AG04450 (cell line): ENCODE results near the gene PEX11G. TPM values are rescaled to one million over a fixed set of nuclear protein-coding genes. Genes with fewer than 3 reads are reported as not detected.
A peak's percentile ranks its signal among the peaks of the same experiment; 100 is the strongest.

Source experiments
- CTCF ChIA-PET: fragments of 300-600, 350-600 bp; formaldehyde crosslinking; extraction: SDS; loops from one replicate; lab custom pipeline; 2022; ENCODE audit warnings: antibody characterized with exemption, inconsistent platforms; lab: Charles Lee
- POLR2A ChIA-PET: fragments of 350-600 bp; formaldehyde crosslinking; extraction: SDS; loops from one replicate; lab custom pipeline; 2021; ENCODE audit warnings: antibody characterized with exemption, inconsistent platforms; lab: Yijun Ruan, JAX
- DNase-seq: peaks from one replicate; pipeline ENCODE4 v3.0.0-alpha.2; 2011; ENCODE audit warnings: low read depth, low spot score
- H3K27ac ChIP-seq: one replicate; pipeline ENCODE4 v1.5.1; 2012; ENCODE audit warnings: low read depth, low read length, control low read depth
- H3K27me3 ChIP-seq: one replicate; pipeline ENCODE4 v1.6.0; 2012; ENCODE audit warnings: low read length; ENCODE audit not compliant: control insufficient read depth, insufficient read depth
- H3K4me3 ChIP-seq: 2 replicates; pipeline ENCODE4 v1.5.1; 2011; ENCODE audit warnings: mild to moderate bottlenecking, low read depth, low read length, control low read depth
- H3K9me3 ChIP-seq: 2 replicates; pipeline ENCODE4 v1.5.1; 2012; ENCODE audit warnings: low read length; ENCODE audit not compliant: control insufficient read depth, insufficient read depth
- CTCF ChIP-seq: IDR thresholded peaks from 2 replicates; pipeline ENCODE4 v1.5.1; 2011; ENCODE audit warnings: low read depth, low read length, control low read depth, inconsistent platforms
- polyA plus RNA-seq: library from polyadenylated mRNA; depleted of rRNA; stranded (reverse); fragments of >200 nt; gene quantifications from 2 replicates; pipeline ENCODE4 v1.2.3, GENCODE V29; 2011

The PEX11G gene
- polyA plus RNA-seq, 1 experiment, result 0.60 TPM

GRCh38 chr19:7521551-7522071 lies 32.8 kb upstream of the PEX11G start:
- ChIA-PET CTCF (interaction anchor here (1.9 kb wide), 1 partner anchor 167 kb away, joined by 12 read pairs; no protein-coding TSS in a partner anchor), POLR2A (interaction anchor here (1.3 to 2.3 kb wide), 3 partner anchors 11 to 123 kb away, joined by 3 to 9 read pairs (median 3); partner anchors contain the start of gene PNPLA6)
- no peaks in the 10 kb centered on the region; the same call in 1 of the 2 replicates for H3K9me3 ChIP-seq
- no peak overlapping the region for H3K27ac ChIP-seq
- DNase-seq, result no peak
- H3K27me3 ChIP-seq, result no peaks in the 10 kb centered on the region
- TF ChIP-seq CTCF, result no peak
- peak overlapping the region; percentile 61 for H3K4me3 ChIP-seq

DNA sequence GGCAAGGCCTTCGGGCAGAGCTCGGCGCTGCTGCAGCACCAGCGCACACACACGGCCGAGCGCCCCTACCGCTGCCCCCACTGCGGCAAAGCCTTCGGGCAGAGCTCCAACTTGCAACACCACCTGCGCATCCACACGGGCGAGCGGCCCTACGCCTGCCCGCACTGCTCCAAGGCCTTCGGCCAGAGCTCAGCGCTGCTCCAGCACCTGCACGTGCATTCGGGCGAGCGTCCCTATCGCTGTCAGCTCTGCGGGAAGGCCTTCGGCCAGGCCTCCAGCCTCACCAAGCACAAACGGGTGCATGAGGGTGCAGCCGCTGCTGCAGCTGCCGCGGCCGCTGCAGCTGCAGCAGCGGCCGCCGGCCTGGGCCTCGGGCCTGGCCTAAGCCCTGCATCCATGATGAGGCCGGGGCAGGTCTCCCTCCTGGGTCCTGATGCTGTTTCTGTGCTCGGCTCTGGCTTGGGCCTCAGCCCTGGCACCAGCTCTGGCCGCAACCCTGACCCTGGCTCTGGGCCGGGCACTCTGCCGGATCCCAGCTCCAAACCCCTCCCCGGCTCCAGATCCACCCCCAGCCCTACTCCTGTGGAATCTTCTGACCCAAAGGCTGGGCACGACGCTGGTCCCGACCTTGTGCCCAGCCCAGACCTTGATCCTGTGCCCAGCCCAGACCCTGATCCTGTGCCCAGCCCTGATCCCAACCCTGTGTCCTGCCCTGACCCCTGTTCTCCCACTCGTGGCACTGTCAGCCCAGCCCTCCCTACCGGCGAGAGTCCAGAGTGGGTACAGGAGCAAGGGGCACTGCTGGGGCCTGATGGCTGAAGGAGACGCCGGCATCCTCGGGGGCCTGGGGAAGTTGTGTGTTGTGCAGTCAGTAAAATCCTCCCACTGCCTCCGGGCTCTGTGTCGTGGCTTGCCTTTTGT lies 31.6 kb upstream of the PEX11G start:
- Histone ChIP-seq H3K4me3 (no peak overlapping the region), H3K9me3 (no peaks in the 10 kb centered on the region; the same call in 1 of the 2 replicates), H3K27ac (no peak overlapping the region), H3K27me3 (no peaks in the 10 kb centered on the region)
- ChIA-PET POLR2A (interaction anchor here (2.3 kb wide), 1 partner anchor 15 kb away, joined by 9 read pairs; the partner anchor contains the start of gene PNPLA6), CTCF (no interaction called here)
- DNase-seq, result no peak
- no peak for TF ChIP-seq CTCF

GRCh38 chr19:7519361-7520130 lies 30.7 kb upstream of the PEX11G start:
- no peak for TF ChIP-seq CTCF
- Histone ChIP-seq H3K4me3 (no peak overlapping the region), H3K27me3 (no peaks in the 10 kb centered on the region), H3K9me3 (no peaks in the 10 kb centered on the region; the same call in 1 of the 2 replicates), H3K27ac (no peak overlapping the region)
- ChIA-PET POLR2A (no interaction called here), CTCF (no interaction called here)
- DNase-seq, result no peak

DNA sequence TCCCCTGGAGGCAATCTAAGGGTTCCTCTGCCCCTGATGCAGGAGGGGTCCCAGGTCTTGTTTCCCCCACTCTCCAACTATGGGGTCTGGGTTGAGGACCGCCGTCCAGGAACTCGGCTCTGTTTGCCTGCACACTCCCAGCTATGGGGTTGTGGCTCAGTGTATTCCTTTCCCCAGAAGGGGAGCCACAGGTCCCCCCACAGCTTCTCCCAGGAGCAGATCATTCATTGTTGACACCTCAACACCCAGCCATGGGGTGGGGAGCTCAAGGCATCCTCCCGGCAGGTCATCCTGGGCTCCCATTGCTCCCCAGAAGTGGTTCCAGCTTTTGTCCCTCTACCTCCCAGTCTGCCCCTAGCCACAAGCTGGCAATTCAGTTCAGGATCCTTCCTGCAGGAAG lies 28.0 kb upstream of the PEX11G start:
- Histone ChIP-seq H3K27ac (no peak overlapping the region), H3K27me3 (no peaks in the 10 kb centered on the region), H3K4me3 (peak overlapping the region; percentile 75), H3K9me3 (no peaks in the 10 kb centered on the region; the same call in 1 of the 2 replicates)
- no peak for DNase-seq
- ChIA-PET POLR2A (interaction anchor here (0.5 to 2.5 kb wide), 4 partner anchors 11 to 119 kb away, joined by 3 to 6 read pairs (median 4); no protein-coding TSS in a partner anchor), CTCF (no interaction called here)
- TF ChIP-seq CTCF, result no peak
